Tibial artery (tissue), 4 donors: ENCODE results near the gene SEMA5A.

Experiments used
- DNase-seq, 2 donors: peaks; one replicate each; pipeline ENCODE4 v3.0.0-alpha.2; 2019
- H3K27ac ChIP-seq, 2 donors: fragments of 200-600 bp; sonication (generic) in 1 of 2; 1 replicate in 1 of 2; 2 replicates in 1 of 2; pipeline ENCODE4 v1.5.1; 2018 to 2019; ENCODE audit warnings: mild to moderate bottlenecking in 1 of 2
- H3K27me3 ChIP-seq, 2 donors: fragments of 200-600 bp; sonication (generic) in 1 of 2; one replicate each; pipeline versions ENCODE4 v1.5.1 to v1.6.0; 2016 to 2019
- H3K36me3 ChIP-seq, 3 donors: fragments of 200-600 bp; sonication (generic) in 2 of 3; one replicate each; pipeline ENCODE4 v1.5.1; 2016 to 2019; ENCODE audit warnings: mild to moderate bottlenecking in 2 of 3
- H3K4me1 ChIP-seq, 4 donors: fragments of 200-600 bp; sonication (generic) in 2 of 4; 1 replicate in 3 of 4; 2 replicates in 1 of 4; pipeline ENCODE4 v1.5.1; 2016 to 2019
- H3K4me3 ChIP-seq, 2 donors: fragments of 200-600 bp; sonication (generic) in 1 of 2; 1 replicate in 1 of 2; 2 replicates in 1 of 2; pipeline ENCODE4 v1.5.1; 2018 to 2019; ENCODE audit warnings: mild to moderate bottlenecking in 2 of 2
- H3K9me3 ChIP-seq, 3 donors: fragments of 200-600 bp; sonication (generic) in 1 of 3; one replicate each; pipeline ENCODE4 v1.5.1; 2016 to 2019
- CTCF ChIP-seq, 2 experiments: fragments of 200-600 bp in 1 of 2; fragments of 450-650 bp in 1 of 2; IDR thresholded peaks; one replicate each; pipeline ENCODE4 v1.5.1; 2017 to 2019; ENCODE audit warnings: antibody characterized with exemption in 2 of 2, mild to moderate bottlenecking in 1 of 2, moderate library complexity in 1 of 2
- intact Hi-C: fragments of 100-400 bp; cut with DNase I; formaldehyde crosslinking; loops from one replicate; pipeline ENCODE4 v1.15.0; 2023; ENCODE audit warnings: low total_unique reads

The SEMA5A gene

GRCh38 chr5:9386945-9387344 is 158.9 kb downstream of the SEMA5A start:
- no peaks in the 10 kb centered on the region for H3K36me3 ChIP-seq
- H3K27me3 ChIP-seq = no peaks in the 10 kb centered on the region
- no peaks in the 10 kb centered on the region for H3K4me1 ChIP-seq
- H3K9me3 ChIP-seq = no peaks in the 10 kb centered on the region
- intact Hi-C loops = no loop called here
- no peak overlapping the region for H3K4me3 ChIP-seq
- no peak for DNase-seq
- no peak for TF ChIP-seq CTCF (IDR thresholded peaks at IDR 0.05)
- no peak overlapping the region for H3K27ac ChIP-seq

DNA sequence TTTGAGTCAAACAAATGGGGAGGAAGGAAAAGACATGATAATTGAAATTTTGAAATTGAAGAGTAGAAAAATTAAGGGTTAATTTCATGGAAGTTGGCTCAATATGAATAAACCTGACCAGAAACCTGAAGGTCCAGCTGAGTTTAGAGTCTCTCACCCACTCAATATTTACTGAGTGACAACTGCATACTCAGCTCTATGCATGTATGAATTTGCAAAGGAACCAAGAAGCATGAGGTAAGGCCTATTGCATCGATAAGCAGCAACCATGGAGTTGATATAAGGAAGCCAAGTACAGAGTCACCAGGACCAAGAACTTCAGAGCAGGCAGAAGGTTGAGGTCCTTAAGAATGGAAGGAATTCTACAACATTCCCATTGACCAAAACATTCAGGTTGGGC is 163.4 kb downstream of the SEMA5A start:
- H3K36me3 ChIP-seq = no peaks in the 10 kb centered on the region
- H3K4me3 ChIP-seq = no peak overlapping the region
- TF ChIP-seq CTCF (IDR thresholded peaks at IDR 0.05) = no peak
- H3K27ac ChIP-seq = no peak overlapping the region
- H3K4me1 ChIP-seq = no peaks in the 10 kb centered on the region
- H3K9me3 ChIP-seq = no peaks in the 10 kb centered on the region
- H3K27me3 ChIP-seq = no peaks in the 10 kb centered on the region
- intact Hi-C loops = no loop called here
- no peak for DNase-seq

GRCh38 chr5:9381464-9381863 is 164.4 kb downstream of the SEMA5A start:
- no peak for DNase-seq
- Histone ChIP-seq H3K9me3 (no peaks in the 10 kb centered on the region), H3K4me1 (no peaks in the 10 kb centered on the region), H3K4me3 (no peak overlapping the region), H3K36me3 (no peaks in the 10 kb centered on the region), H3K27ac (no peak overlapping the region), H3K27me3 (no peaks in the 10 kb centered on the region)
- no peak for TF ChIP-seq CTCF (IDR thresholded peaks at IDR 0.05)
- intact Hi-C loops = no loop called here

- no peak overlapping the region for H3K27ac ChIP-seq
- DNase-seq = no peak
- no peak for TF ChIP-seq CTCF (IDR thresholded peaks at IDR 0.05)
Measured at GRCh38 chr5:9380109-9380508, 165.8 kb downstream of the SEMA5A start.

GRCh38 chr5:9376363-9377117 is 169.3 kb downstream of the SEMA5A start:
- H3K36me3 ChIP-seq = no peaks in the 10 kb centered on the region
- no peak overlapping the region for H3K27ac ChIP-seq
- intact Hi-C loops = no loop called here
- DNase-seq = no peak
- H3K27me3 ChIP-seq = no peaks in the 10 kb centered on the region
- no peaks in the 10 kb centered on the region for H3K4me1 ChIP-seq
- H3K4me3 ChIP-seq = no peak overlapping the region
- TF ChIP-seq CTCF (IDR thresholded peaks at IDR 0.05) = no peak
- no peaks in the 10 kb centered on the region for H3K9me3 ChIP-seq

More at GRCh38 chr5:9380109-9380508, 165.8 kb downstream of the SEMA5A start:
- intact Hi-C loops = no loop called here
- no peaks in the 10 kb centered on the region for H3K27me3 ChIP-seq
- no peaks in the 10 kb centered on the region for H3K36me3 ChIP-seq
- H3K4me3 ChIP-seq = no peak overlapping the region
- H3K9me3 ChIP-seq = no peaks in the 10 kb centered on the region
- H3K4me1 ChIP-seq = no peaks in the 10 kb centered on the region
